ENCODE measurements around the gene GGTLC2.

GGTLC2 gene

GRCh38 chr22:22687638-22688500, 43.5 kb downstream of the GGTLC2 start:
- TF ChIP-seq SIN3A (IDR thresholded peaks at IDR 0.05; ENCODE audit: borderline replicate concordance, insufficient read depth, low read length) (no peak), POLR2AphosphoS5 (IDR thresholded peaks at IDR 0.05; ENCODE audit: low read depth, low read length) (no peak), TAF1 (IDR thresholded peaks at IDR 0.05; ENCODE audit: borderline replicate concordance, insufficient read depth, low read length) (no peak), FOXP2 (optimal IDR thresholded peaks at IDR 0.05; ENCODE audit: borderline replicate concordance, extremely low read depth, extremely low read length, insufficient read depth) (no peak)
- TF ChIP-seq, protein P1, sequence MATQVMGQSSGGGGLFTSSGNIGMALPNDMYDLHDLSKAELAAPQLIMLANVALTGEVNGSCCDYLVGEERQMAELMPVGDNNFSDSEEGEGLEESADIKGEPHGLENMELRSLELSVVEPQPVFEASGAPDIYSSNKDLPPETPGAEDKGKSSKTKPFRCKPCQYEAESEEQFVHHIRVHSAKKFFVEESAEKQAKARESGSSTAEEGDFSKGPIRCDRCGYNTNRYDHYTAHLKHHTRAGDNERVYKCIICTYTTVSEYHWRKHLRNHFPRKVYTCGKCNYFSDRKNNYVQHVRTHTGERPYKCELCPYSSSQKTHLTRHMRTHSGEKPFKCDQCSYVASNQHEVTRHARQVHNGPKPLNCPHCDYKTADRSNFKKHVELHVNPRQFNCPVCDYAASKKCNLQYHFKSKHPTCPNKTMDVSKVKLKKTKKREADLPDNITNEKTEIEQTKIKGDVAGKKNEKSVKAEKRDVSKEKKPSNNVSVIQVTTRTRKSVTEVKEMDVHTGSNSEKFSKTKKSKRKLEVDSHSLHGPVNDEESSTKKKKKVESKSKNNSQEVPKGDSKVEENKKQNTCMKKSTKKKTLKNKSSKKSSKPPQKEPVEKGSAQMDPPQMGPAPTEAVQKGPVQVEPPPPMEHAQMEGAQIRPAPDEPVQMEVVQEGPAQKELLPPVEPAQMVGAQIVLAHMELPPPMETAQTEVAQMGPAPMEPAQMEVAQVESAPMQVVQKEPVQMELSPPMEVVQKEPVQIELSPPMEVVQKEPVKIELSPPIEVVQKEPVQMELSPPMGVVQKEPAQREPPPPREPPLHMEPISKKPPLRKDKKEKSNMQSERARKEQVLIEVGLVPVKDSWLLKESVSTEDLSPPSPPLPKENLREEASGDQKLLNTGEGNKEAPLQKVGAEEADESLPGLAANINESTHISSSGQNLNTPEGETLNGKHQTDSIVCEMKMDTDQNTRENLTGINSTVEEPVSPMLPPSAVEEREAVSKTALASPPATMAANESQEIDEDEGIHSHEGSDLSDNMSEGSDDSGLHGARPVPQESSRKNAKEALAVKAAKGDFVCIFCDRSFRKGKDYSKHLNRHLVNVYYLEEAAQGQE (IDR thresholded peaks at IDR 0.05; ENCODE audit: insufficient read depth in 1 of 2, low read depth in 2 of 2, low read length in 2 of 2), result no peak

DNA sequence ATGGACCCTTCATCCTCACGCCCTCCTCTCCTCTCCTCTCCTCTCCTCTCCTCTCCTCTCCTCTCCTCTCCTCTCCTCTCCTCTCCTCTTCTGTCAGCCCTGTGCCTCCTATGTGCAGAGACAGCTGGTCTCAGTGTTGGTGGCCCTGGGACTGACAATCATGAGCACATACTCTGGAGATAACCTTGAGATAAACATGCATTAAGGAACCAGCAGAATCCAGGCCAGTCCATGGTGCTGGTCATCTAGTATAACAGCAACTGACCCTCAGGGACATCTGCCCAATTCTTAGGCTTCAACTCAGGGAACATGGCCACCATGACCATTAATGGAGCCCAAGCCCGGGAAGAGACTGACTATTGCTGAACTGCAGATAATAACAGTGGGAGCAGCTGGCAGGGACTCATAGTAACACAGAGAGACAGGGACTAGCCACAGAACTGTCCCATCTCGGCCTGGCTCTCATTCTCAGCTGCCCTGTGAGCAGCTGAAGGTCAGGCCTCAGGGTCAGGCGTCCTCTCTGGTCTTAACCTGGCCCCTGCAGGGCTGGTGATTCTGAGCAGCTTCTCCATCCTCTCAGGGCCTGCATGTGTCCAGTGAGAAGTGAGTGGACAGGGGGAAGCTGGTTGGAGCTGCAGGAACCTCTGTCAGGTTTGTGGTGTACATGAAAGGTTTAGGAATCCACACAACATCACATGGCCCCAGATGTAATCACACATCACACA, 45.4 kb downstream of the GGTLC2 start:
- TF ChIP-seq FOXP2 (optimal IDR thresholded peaks at IDR 0.05; ENCODE audit: borderline replicate concordance, extremely low read depth, extremely low read length, insufficient read depth) (no peak), TAF1 (IDR thresholded peaks at IDR 0.05; ENCODE audit: borderline replicate concordance, insufficient read depth, low read length) (no peak), POLR2AphosphoS5 (IDR thresholded peaks at IDR 0.05; ENCODE audit: low read depth, low read length) (no peak)
- TF ChIP-seq, protein P1 (IDR thresholded peaks at IDR 0.05; ENCODE audit: insufficient read depth in 1 of 2, low read depth in 2 of 2, low read length in 2 of 2), result no peak

DNA sequence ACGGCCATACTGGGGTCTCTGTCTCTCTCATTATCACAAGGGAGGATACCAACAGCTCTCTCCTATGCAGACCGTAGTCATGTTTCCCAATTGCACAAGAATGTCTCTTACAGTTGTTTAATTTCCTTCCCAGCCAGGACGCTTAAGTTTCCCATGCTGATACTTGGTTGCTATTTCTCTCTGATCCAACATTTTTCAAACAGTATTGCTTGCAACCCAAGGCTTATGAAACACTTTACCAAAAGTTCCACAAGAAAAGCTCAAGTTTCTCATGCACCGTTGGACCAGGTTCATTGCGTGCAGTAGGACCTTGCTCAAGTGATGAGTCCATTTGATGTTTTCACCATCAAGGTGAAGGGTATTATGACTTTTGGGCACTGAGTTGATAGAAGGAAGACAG, 46.6 kb downstream of the GGTLC2 start:
- TF ChIP-seq, protein P1 (IDR thresholded peaks at IDR 0.05; ENCODE audit: insufficient read depth in 1 of 2, low read depth in 2 of 2, low read length in 2 of 2), result no peak
- no peak for TF ChIP-seq TAF1 (IDR thresholded peaks at IDR 0.05; ENCODE audit: borderline replicate concordance, insufficient read depth, low read length)
- no peak for TF ChIP-seq SIN3A (IDR thresholded peaks at IDR 0.05; ENCODE audit: borderline replicate concordance, insufficient read depth, low read length)
- no peak for TF ChIP-seq POLR2AphosphoS5 (IDR thresholded peaks at IDR 0.05; ENCODE audit: low read depth, low read length)
- no peak for TF ChIP-seq FOXP2 (optimal IDR thresholded peaks at IDR 0.05; ENCODE audit: borderline replicate concordance, extremely low read depth, extremely low read length, insufficient read depth)

- TF ChIP-seq SIN3A (IDR thresholded peaks at IDR 0.05; ENCODE audit: borderline replicate concordance, insufficient read depth, low read length) (no peak), FOXP2 (optimal IDR thresholded peaks at IDR 0.05; ENCODE audit: borderline replicate concordance, extremely low read depth, extremely low read length, insufficient read depth) (no peak), POLR2AphosphoS5 (IDR thresholded peaks at IDR 0.05; ENCODE audit: low read depth, low read length) (no peak), TAF1 (IDR thresholded peaks at IDR 0.05; ENCODE audit: borderline replicate concordance, insufficient read depth, low read length) (no peak)
- TF ChIP-seq, protein P1 (IDR thresholded peaks at IDR 0.05; ENCODE audit: insufficient read depth in 1 of 2, low read depth in 2 of 2, low read length in 2 of 2), result no peak
Observed at GRCh38 chr22:22691716-22692701, 47.6 kb downstream of the GGTLC2 start.

All from PFSK-1 (cell line).